NCI-H460 (cell line): ENCODE results near the gene TNC. TPM values are rescaled to one million over a fixed set of nuclear protein-coding genes. Genes with fewer than 3 reads are reported as not detected.

Experiments
- DNase-seq: peaks from one replicate; pipeline ENCODE4 v3.0.0-alpha.2; 2016; ENCODE audit warnings: low read depth; ENCODE audit errors: extremely low read depth
- total RNA-seq: library from RNA; depleted of rRNA; stranded (reverse); fragments of >200 nt; shearing (Covaris generic); gene quantifications from 2 replicates; pipeline ENCODE4 v1.2.3, GENCODE V29; 2014; rRNA removed

The TNC gene
- total RNA-seq, 1 experiment from 2014 or later = not detected

DNA sequence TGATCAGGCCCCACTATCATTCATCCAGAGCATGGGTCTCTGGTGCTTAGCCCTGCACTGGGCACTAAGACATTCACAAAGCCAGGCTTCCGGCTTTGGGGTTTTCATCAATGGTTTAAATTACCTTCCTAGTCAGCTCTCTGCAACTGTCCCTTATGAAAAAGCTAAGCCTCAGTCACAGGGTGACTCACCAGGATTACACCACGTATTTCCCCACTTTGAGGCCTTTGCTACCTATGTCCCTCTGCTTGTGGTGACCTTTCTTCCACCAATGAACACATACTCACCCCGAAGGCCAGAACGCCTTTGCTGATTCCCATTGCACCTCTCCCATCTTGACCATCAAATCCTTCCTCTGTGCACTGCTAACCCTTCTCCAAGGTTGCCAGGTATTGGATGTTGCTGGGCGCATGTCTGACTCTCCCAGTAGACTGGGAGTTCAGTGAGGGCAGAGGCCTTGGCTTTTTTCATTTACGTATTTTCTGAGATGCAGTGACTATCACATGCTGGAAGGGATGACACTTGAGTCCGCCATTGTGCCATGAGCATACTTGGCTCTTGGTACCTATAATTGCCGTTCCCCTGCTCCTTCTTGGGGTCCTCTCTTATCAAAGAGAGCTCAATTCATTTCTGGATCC is 128.9 kb downstream of the TNC start:
- DNase-seq = no peak

DNA sequence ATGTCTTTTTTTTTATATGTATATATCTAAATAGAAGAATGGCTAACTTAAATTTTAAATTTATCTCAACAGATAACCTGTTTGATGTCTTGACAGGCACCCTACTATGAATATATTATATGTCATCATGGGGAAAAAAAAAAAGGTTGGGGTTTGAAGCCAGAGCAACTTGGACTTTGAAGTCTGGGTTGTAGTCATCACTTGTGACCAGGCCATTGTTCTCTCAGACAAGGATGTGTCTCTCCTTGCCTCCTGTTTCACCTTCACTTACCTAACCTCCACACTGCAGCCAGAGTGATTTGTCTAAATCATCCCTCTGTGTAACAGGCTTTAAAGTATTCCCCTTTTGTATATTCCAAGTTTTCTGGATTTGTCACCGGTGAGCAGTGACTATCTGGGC is 130.8 kb downstream of the TNC start:
- no peak for DNase-seq

- no peak for DNase-seq
These were observed 131.9 kb downstream of the TNC start for GRCh38 chr9:114985959-114986501.

GRCh38 chr9:114981063-114981462 is 136.9 kb downstream of the TNC start:
- DNase-seq = peak; percentile 43

DNA sequence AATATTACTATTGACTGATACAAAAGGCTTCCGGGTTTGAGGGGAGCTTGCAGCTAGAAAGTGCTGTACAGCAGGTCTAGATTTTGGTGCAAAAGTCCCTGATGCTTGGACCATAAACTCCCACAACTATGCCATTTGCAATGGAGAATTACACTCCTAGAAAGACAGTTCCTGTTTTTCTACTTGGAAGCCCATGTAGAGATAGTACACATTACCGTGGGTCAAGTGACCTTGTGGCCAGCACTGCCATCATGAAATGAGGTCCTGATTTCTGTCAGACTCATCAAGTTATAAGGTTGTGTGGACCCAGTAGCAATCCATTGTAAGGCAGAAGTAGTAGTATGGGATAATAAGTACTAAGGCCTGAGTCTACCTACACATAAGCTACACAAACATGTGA is 144.7 kb downstream of the TNC start:
- no peak for DNase-seq

DNA sequence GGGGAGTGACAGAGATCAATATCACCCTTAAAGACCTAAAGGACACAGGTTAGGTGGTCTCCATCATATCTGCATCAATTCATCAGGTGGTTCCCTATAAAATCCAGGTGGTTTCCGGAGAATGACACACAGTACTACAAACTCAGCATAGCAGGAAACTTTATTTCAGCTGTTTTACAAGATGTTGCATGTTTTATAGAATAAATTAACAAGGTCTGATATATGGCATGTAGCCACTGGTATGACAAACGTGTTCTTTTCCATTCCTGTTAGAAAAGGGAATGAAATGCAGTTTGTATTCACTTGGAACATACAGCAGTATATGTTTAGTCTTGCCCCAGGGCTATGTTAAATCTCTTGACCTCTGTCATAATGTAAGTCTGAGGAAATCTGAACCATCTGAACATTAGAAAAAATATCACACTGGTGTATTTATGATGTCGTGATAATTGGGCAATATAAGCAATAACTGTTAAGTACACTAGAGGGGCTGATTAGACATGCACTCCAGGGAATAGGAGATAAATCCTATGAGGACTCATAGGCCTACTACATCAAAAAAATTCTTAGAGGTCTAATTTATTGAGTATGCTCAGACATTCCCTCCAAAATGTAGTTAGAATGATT is 145.3 kb downstream of the TNC start:
- no peak for DNase-seq

Other genes starting within 250 kb of the TNC start
- not detected in 2 replicates for gene TNFSF8, start 187.6 kb downstream of the TNC start, total RNA-seq